PFSK-1 (cell line): ENCODE results near the gene LRFN2.

Experiments
- FOXP2 ChIP-seq: optimal IDR thresholded peaks from 2 replicates; pipeline ENCODE3; 2011; ENCODE audit warnings: borderline replicate concordance, control low read depth, inconsistent platforms; ENCODE audit not compliant: insufficient read depth; ENCODE audit errors: extremely low read length, extremely low read depth
- POLR2AphosphoS5 ChIP-seq: IDR thresholded peaks from 2 replicates; pipeline ENCODE4 v1.6.1; 2012; ENCODE audit warnings: low read depth, mild to moderate bottlenecking, control low read depth, low read length, moderate library complexity
- SIN3A ChIP-seq: IDR thresholded peaks from 2 replicates; pipeline ENCODE4 v1.6.1; 2012; ENCODE audit warnings: mild to moderate bottlenecking, low read length, moderate library complexity, borderline replicate concordance; ENCODE audit not compliant: insufficient read depth
- TAF1 ChIP-seq: IDR thresholded peaks from 2 replicates; pipeline ENCODE4 v1.6.1; 2012; ENCODE audit warnings: low read length, control low read depth, borderline replicate concordance; ENCODE audit not compliant: insufficient read depth
- TF ChIP-seq, protein P1 (sequence below), 2 experiments: IDR thresholded peaks; 2 replicates each; pipeline versions ENCODE4 v1.6.1 to v1.8.0; 2011 to 2012; ENCODE audit warnings: low read depth in 2 of 2, low read length in 2 of 2, control low read depth in 1 of 2, inconsistent platforms in 1 of 2, mild to moderate bottlenecking in 1 of 2, moderate library complexity in 1 of 2; ENCODE audit not compliant: insufficient read depth in 1 of 2

Gene LRFN2

DNA sequence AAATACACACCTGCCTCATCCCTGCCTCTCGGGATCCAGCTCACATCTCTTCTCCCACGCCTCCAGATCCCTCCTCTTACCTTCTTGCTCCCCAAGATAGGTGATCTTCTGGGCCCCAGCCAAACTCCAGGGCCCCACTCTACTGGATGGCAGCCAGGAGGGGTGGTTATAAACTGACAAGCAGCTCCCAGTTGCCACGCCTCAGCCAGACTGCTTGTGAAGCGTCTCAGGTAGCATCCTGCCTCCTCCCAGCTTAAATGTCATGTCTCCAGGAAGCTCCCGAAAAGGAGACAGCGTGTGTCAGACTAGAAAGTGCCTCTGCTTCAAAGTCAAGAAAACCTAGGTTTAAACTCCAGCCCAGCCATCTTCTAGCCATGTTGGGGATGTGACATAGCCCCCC, 114.1 kb downstream of the LRFN2 start:
- TF ChIP-seq TAF1 (no peak), POLR2AphosphoS5 (no peak), SIN3A (no peak), FOXP2 (no peak)
- TF ChIP-seq, protein P1, sequence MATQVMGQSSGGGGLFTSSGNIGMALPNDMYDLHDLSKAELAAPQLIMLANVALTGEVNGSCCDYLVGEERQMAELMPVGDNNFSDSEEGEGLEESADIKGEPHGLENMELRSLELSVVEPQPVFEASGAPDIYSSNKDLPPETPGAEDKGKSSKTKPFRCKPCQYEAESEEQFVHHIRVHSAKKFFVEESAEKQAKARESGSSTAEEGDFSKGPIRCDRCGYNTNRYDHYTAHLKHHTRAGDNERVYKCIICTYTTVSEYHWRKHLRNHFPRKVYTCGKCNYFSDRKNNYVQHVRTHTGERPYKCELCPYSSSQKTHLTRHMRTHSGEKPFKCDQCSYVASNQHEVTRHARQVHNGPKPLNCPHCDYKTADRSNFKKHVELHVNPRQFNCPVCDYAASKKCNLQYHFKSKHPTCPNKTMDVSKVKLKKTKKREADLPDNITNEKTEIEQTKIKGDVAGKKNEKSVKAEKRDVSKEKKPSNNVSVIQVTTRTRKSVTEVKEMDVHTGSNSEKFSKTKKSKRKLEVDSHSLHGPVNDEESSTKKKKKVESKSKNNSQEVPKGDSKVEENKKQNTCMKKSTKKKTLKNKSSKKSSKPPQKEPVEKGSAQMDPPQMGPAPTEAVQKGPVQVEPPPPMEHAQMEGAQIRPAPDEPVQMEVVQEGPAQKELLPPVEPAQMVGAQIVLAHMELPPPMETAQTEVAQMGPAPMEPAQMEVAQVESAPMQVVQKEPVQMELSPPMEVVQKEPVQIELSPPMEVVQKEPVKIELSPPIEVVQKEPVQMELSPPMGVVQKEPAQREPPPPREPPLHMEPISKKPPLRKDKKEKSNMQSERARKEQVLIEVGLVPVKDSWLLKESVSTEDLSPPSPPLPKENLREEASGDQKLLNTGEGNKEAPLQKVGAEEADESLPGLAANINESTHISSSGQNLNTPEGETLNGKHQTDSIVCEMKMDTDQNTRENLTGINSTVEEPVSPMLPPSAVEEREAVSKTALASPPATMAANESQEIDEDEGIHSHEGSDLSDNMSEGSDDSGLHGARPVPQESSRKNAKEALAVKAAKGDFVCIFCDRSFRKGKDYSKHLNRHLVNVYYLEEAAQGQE (IDR thresholded peaks at IDR 0.05; ENCODE audit: insufficient read depth in 1 of 2, low read depth in 2 of 2, low read length in 2 of 2), result no peak

DNA sequence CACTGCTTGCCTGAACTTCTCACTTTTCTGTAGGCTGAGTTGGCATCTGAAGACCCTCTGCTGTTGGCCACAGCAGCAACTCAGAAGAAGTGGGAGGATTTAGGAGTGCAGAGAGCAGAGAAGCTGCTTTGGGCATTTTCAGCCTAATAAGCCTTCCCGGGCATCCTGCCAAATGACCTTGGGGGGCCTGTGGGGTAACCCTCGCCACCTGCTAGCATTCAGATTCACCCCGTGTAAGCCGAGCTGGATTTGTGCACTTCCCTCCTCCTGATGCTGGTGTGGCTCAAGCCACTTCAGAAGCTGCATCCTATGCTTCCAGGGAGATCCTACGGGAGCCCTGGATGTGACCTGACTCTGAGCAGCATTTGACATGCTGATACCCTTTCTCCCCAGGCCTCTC, 114.8 kb downstream of the LRFN2 start:
- TF ChIP-seq SIN3A, result no peak
- no peak for TF ChIP-seq FOXP2
- TF ChIP-seq POLR2AphosphoS5, result no peak
- TF ChIP-seq, protein P1 (IDR thresholded peaks at IDR 0.05; ENCODE audit: insufficient read depth in 1 of 2, low read depth in 2 of 2, low read length in 2 of 2), result no peak
- TF ChIP-seq TAF1, result no peak

DNA sequence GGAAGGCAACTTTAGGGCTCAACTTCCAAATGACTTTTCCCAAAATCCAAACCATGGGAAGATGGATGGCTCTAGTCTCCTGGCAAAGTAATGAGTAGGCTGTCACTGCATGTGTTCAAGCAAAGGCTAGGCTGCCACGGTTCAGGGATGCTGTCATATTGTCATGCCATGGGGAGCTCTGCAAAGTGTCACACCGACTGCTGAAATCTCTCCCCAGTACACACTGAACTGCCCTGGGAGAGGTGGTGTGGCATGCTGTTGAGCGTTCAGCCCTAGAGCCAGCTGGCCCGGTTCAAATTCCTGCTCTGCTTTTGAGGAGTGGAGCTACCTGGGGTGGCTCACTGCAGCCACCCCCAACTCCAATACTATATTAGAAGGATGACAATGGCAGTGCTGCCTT, 115.9 kb downstream of the LRFN2 start:
- TF ChIP-seq TAF1 (no peak), SIN3A (no peak), FOXP2 (no peak), POLR2AphosphoS5 (no peak)
- TF ChIP-seq, protein P1 (IDR thresholded peaks at IDR 0.05; ENCODE audit: insufficient read depth in 1 of 2, low read depth in 2 of 2, low read length in 2 of 2), result no peak

DNA sequence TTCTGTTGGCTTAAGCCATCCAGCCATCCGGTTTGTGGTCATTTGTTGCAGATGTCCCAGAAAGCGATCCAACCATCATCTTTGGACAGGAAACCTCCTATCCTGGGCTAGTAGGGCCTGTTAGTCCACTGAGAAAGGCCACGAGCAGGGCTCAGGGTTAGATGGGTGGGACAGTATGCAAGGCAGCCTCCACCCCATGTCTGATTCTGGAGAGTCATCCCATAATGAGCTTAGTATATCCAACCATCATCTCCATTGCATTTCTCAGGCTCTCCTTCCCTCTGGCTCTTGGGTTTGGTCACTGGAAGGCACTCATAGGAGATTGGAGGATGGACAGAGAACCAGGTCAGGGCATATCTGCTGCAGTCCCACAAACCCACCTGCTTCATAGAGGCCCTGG, 117.8 kb downstream of the LRFN2 start:
- no peak for TF ChIP-seq SIN3A
- TF ChIP-seq POLR2AphosphoS5, result no peak
- no peak for TF ChIP-seq TAF1
- TF ChIP-seq FOXP2, result no peak
- TF ChIP-seq, protein P1 (IDR thresholded peaks at IDR 0.05; ENCODE audit: insufficient read depth in 1 of 2, low read depth in 2 of 2, low read length in 2 of 2), result no peak

DNA sequence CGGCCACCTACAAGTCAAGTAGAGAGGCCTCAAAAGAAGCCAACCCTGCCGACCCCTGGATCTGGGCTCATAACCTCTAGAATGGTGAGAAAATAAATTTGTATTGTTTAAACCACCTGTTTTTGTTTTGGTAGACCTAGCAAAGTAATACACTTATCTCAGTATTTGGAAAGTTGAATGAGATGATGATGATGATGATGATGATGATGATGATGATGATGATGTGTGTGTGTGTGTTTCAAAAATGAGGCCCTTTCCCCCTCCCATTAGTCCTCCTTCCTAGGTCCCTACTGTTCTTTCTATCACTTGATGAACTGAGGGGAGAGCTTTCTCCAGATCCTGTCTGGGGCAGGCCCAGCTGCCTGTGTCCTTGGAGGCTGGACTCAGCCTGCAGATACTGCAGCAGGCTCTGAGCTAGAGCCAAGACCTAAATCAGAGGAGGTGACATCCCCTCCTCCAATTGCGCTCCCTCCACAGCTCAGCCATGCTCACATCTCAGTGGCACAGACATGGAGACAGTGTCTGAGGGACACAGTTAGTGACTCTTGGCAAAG, 120.1 kb downstream of the LRFN2 start:
- TF ChIP-seq POLR2AphosphoS5 (no peak), SIN3A (no peak), TAF1 (no peak), FOXP2 (no peak)
- TF ChIP-seq, protein P1 (IDR thresholded peaks at IDR 0.05; ENCODE audit: insufficient read depth in 1 of 2, low read depth in 2 of 2, low read length in 2 of 2), result no peak
